COLO829 (cell line): Measurements from ENCODE around the gene APBA2.

ENCODE experiments used
- DNase-seq: peaks from one replicate; pipeline ENCODE4 v3.0.0; 2012; ENCODE audit warnings: low spot score

APBA2 gene

DNA sequence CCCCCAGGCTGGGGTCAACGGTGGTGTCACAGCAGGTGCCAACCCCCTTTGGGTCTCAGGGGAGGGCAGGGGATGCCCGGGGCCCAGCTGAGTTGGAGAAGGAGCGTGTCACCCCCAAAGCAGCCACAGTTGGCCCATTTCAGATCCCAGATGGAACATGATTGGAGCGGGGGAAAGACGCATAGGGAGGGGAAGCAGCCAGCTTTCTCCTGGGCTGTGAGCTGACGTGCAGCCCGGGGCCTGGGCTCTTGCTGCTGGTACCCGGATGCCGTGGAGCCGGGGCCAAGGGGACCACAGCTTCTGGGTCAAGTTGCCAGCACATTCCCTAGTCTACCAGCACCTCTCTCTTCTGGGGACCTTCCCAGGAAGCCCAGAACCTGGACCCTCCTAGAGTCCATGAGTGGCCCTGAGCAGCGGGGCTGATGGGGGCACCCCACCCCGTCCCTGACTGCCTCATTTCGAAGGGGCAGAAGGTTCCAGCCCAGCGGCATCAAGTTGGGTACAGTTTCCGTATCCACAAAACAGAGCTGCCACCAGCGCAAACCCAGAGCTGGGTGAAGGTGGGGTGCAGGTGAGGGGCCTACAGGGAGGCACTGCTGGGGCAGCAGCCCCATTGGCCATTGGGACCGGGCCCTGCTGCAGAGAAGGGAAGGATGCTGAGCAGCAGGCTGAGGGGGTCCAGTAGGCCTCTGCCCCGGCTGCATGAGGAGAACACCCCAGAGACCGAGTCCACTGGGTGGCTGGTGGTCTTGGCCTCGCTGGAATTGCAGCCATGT is 235.0 kb downstream of the APBA2 start:
- DNase-seq = no peak

GRCh38 chr15:29121369-29121656 is 235.5 kb downstream of the APBA2 start:
- no peak for DNase-seq

DNA sequence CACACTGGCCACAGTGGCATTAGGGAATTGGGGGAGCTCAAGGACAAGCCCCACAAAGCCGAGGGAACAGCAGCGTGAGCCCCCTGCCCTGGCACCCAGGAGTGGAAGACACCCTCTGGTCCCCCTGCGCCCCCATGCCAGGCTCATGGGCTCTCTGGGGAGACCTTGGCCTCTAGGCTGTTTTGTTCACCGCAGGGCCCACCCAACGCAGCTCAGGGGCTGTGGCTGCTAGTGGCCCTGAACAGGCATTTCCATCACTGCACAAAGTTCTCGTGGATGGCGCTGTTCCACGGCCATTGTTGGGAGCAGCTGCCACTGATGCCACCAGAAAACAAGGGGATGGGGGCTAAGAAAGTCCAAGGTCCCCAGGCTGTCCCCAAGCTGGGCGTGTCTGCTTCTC is 236.1 kb downstream of the APBA2 start:
- DNase-seq = no peak

DNA sequence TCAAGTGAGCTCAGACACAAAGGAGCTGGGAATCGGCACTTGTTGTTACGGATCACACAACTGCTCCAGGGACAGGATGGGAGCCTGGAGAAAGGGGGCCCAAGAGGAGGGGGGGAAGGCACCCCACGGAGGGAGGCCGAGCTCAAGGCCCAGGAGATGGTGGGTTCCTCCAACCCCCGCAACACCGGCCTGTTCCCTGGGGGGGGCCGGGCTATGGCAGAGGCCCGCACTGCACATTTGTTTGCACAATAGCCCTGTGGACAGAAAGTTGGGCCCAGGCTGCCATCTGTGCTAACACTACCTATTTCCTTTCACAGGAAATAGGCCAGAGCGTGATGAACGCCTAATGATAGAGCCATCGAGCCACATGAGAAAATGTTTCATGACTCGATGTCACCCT is 236.7 kb downstream of the APBA2 start:
- DNase-seq = no peak

DNA sequence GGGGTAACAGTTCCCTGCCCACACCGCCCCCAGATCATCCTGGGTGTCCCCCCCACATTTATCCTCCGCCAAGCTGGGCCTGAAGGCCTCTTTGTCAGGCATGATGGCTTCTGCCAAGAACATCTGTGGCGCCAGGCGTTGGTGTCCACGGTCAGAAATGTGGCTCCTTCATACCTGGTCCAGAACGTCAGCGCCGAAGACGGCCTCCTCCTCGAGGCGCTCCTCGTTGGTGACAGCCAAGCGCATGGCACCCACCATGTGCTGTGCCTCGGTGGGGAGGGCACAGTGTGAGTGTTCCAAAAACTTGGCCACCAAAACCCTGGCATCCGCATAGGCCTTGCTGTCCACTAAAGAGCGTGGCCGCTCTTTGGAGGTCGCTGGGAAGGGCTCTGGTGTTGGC is 237.4 kb downstream of the APBA2 start:
- DNase-seq = no peak

- DNase-seq = no peak
These were observed 238.2 kb downstream of the APBA2 start for GRCh38 chr15:29123991-29124390.

DNA sequence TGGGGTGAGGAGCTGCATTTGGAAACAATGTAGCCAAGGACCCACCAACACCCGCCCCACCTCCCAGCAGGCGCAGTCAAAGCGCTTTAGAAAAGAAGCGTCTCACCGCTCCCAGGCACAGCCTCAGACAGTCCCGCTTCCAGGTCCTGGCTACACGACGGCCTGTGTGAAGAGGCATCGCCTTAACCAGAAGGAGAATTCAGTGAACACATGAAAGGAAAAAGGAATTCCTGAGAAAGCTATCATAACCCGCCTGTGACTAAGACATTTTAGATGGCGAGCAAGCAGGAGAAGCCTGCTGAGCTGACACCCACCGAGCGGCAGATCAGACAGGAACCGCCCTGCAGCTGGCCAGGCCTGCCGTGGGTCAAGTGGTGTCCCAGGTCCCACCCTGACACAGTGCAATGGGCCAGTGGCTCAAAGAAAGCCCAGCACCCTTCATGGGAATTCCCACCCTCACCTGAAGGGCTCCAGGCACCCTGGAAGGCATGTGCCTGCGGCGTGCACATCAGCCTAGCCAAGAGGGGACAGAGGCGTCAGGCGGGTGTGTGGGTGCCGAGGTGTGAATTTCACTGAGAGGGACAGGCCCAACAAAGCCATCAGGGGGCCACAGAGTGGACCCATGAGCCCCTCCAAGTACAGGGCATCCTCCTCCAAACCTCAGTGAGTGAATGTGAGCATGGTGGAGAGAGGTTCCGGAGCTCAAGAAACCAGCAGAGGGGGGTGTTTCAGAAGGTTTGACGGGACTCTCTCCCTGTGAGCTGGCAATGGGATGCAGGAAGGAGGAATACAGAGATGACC is 239.0 kb downstream of the APBA2 start:
- no peak for DNase-seq

- DNase-seq = no peak
These were observed 239.8 kb downstream of the APBA2 start for GRCh38 chr15:29125382-29126207.

- DNase-seq = no peak
These were observed 240.4 kb downstream of the APBA2 start for GRCh38 chr15:29126208-29126536.

- DNase-seq = no peak
These were observed 241.2 kb downstream of the APBA2 start for GRCh38 chr15:29126821-29127461.

GRCh38 chr15:29127506-29128430 is 242.0 kb downstream of the APBA2 start:
- DNase-seq = no peak

GRCh38 chr15:29128671-29129070 is 242.9 kb downstream of the APBA2 start:
- no peak for DNase-seq

- no peak for DNase-seq
These were observed 243.4 kb downstream of the APBA2 start for GRCh38 chr15:29129221-29129620.

GRCh38 chr15:29129926-29130325 is 244.2 kb downstream of the APBA2 start:
- no peak for DNase-seq

GRCh38 chr15:29130476-29130875 is 244.7 kb downstream of the APBA2 start:
- DNase-seq = no peak

DNA sequence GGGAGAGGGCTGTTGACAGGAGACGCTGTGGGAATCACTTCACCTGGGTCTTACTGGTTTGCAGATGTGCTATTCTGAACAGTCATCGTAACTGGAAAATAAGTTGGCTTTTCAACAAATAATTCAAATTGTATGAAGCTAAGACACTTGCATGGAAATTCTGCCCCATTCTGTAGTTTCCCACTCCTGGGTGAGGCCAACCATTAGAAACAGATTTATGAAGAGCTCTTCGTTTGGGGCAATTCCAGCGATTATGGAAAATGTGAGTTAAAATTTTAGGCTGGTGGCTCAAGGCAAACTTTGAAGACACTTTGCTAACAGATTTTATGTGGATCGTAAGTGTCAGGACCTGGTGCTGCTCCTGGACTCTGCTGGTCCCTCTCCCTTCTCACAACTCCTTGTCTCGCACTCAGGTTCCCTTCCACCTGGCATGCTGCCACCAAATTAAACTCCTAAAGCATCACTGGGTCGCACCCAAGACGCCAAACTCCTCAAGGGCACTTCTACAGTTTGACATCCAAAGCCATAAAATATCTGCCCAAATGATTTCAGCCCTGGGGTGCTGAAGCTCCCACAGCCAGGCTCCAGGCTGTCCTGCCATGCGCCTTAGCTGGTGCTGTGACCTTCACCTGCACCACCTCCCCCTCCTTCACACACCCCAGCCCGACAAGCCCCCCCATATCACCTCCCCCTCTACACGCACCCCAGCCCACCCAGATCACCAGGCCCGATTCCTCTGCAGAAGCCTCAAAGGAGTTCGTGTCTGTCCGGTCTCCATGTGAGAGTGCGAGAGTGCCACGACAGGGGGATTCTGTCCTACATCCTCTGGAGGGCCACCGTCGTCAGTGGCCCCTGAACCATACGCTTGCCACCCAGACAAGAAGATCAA is 245.4 kb downstream of the APBA2 start:
- DNase-seq = no peak

DNA sequence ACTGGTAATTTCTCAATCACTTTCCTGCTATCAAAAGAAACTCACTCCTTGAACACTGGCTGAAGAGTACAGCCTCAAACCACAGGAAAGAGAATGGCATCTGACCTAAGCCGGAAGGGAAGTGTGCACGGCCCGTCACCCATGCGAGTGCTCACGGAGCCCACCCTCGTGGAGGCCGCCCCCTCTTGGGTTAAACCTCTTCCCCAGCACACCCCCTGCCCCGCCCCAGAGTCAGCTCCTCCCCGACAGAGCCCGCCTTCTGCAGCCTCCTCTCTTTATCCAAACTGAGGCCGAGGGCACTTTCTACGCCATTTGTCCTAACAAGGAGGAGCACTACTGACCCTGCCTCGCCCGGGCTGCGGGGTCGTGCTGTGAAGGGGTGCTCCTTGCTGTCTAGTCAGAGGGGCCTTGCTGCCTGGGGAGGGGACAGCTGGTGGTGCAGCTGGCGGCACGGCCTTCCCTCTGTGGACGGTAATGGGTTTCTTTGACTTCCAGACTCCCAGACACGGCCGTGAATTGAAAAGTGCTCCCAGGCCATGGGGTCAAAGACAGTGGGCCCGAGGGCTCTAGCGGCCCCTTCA is 246.2 kb downstream of the APBA2 start:
- DNase-seq = no peak

GRCh38 chr15:29132735-29133181 is 247.0 kb downstream of the APBA2 start:
- DNase-seq = no peak

DNA sequence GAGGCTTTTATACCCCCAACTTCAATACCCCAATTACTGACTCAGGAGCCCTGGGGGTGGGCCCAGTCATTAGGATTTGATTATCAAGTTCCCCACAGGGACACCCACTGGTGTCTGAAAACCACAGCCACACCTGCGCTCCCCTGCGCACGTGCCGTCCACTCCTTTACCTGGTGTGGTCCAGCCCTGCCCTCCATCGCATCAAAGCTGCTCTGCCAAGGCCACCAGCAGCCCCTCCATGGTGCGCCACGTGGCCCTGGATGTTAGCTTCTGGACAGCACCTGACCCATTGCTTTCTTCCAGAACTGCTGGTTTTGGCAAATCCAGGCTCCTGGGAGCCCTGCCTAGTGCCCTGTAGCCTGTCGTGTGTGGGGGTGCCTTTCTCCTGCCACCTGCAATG is 247.5 kb downstream of the APBA2 start:
- DNase-seq = no peak

- DNase-seq = no peak
These were observed 248.0 kb downstream of the APBA2 start for GRCh38 chr15:29133791-29134190.
